Hematopoietic multipotent progenitor cell treated with erythropoietin and hydrocortisone succinate and interleukin-3 and kit ligand, for 8 days (in vitro differentiated cells): ENCODE measurements around the gene RRP1B.
"Not testable (repeated sequence)": the region's sequence is repeated elsewhere in the genome, so short reads cannot be mapped to it uniquely, and the experiment has no call there.

Experiments
- DNase-seq: peaks from one replicate; pipeline ENCODE4 v3.0.0-alpha.2; 2015

Gene RRP1B

DNA sequence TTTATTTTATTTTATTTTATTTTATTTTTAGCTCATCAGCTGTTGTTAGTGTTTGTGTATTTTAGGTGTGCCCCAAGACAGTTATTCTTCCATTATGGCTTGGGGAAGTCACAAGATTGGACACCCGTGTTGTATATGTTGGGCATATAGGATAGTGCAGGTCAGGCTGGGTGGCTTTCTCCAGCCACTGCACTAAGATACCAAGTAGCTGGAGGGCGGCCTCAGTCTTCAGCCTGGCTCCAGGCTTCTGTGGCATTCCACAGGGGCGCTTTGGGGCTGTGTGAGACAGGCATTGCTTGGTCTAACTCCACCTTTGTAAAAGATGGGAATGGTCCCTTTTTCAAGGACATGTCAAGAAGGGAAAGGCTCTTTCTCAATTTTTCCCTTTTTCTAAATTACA is 16.5 kb downstream of the RRP1B start:
- DNase-seq: no peak

- DNase-seq: no peak
These were observed 17.0 kb downstream of the RRP1B start for GRCh38 chr21:43676391-43676790.

DNA sequence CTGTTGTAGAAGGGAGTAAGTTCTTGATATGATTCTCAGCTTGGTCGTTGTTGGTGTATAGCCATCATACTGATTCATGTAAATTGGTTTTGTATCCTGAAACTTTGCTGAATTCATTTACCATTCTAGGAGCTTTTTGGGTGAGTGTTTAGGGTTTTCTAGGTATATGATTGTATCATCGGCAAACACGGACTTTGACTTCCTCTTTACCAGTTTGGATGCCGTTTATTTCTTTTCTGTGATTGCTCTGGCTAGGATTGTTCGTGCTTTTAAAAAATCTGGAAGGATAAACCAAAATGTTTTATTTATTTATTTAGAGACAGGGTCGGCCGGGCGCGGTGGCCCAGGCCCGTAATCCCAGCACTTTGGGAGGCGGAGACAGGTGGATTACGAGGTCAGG is 20.6 kb downstream of the RRP1B start:
- no peak for DNase-seq

DNA sequence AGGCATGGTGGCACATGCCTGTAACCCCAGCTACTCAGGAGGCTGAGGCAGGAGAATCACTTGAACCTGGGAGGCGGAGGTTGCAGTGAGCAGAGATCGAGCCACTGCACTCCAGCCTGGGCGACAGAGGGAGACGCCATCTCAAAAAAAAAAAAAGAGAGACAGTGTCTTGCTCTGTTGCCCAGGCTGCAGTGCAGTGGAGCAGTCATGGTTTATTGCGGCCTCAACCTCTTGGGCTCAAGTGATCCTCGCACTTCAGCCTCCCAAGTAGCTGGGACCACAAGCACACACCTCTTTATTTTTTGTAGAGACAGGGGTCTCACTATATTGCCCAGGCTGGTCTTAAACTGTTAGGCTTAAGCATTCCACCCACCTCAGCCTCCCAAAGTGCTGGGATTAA is 21.1 kb downstream of the RRP1B start:
- not testable (repeated sequence) for DNase-seq

- DNase-seq: no peak
These were observed 22.3 kb downstream of the RRP1B start for GRCh38 chr21:43681650-43682049.

- no peak for DNase-seq
These were observed 25.1 kb downstream of the RRP1B start for GRCh38 chr21:43684424-43684823.

DNA sequence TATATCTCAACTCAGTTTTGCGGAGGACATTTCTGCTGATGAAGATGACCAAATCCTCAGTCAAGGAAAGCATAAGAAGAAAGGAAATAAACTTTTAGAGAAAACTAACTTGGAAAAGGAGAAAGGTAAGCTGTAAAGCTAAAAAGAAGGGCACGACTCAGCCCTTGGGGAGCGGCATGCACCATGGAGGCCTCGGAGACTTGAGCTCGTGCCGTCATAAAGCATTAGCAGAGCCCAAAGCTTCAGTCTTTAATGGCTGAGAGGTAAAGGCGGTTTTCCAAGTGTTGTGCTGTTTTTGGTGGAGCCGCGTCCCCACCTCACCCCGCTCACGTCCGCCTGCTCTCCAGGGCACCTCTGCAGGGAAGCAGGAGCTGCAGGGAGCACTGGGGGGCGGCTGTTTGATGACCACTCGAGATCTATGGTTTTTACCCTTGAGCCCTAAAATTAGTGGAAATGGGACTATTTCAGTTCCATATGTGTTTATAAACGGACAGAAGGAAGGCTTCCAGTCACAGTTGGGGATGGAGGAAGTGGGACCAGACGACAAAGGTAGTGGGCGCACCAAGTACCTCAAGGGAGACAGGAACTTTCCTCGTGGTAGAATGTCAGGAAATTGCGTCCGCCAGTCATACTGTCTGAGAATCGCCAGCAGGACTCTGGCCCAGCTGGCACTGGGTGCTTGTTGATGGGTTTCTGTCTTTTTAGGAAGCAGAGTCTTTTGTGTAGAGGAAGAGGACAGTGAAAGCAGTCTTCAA is 27.6 kb downstream of the RRP1B start:
- DNase-seq: no peak

DNA sequence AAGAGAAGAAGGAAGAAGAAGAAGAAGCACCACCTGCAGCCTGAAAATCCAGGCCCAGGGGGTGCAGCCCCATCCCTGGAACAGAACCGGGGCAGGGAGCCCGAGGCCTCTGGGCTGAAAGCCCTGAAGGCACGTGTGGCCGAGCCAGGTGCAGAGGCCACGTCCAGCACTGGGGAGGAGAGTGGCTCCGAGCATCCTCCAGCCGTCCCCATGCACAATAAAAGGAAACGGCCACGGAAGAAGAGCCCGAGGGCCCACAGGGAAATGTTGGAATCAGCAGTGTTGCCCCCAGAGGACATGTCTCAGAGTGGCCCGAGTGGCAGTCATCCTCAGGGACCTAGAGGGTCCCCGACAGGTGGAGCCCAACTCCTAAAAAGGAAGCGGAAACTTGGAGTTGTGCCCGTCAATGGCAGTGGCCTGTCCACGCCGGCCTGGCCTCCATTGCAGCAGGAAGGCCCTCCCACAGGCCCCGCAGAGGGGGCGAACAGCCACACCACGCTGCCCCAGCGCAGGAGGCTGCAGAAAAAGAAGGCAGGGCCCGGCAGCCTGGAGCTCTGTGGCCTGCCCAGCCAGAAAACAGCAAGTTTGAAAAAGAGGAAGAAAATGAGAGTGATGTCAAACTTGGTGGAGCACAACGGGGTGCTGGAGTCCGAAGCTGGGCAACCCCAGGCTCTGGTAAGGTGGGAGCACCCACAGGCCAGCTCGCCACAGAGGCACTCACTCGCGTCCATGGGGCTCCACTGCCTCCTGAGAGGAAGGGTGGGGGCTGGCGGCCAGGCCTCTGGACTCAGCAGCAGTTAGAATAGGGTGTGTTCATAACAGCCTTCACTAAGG is 28.4 kb downstream of the RRP1B start:
- no peak for DNase-seq

GRCh38 chr21:43688906-43689305 is 29.5 kb downstream of the RRP1B start:
- no peak for DNase-seq

GRCh38 chr21:43689556-43690337 is 30.4 kb downstream of the RRP1B start:
- DNase-seq: no peak

- DNase-seq: no peak
These were observed 31.0 kb downstream of the RRP1B start for GRCh38 chr21:43690346-43690745.

- no peak for DNase-seq
These were observed 31.9 kb downstream of the RRP1B start for GRCh38 chr21:43691086-43691795.

GRCh38 chr21:43691801-43692200 is 32.4 kb downstream of the RRP1B start:
- no peak for DNase-seq

DNA sequence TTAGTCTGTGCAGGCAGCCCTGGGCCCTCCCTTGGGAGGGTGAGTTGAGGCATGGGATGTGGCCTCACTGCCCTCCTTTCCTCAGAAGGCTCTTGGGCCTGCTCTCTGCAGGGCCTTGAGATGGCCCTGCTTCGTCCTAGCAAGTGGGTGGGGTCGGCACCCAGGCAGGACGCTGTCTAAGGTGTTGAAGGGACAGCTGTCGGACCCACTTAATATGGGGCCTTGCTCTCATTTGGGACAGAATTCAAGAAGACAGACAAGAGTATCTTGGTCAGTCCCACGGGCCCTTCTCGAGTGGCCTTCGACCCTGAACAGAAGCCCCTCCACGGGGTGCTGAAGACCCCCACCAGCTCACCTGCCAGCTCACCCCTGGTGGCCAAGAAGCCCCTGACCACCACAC is 33.6 kb downstream of the RRP1B start:
- DNase-seq: no peak

- no peak for DNase-seq
These were observed 34.6 kb downstream of the RRP1B start for GRCh38 chr21:43693981-43694380.

DNA sequence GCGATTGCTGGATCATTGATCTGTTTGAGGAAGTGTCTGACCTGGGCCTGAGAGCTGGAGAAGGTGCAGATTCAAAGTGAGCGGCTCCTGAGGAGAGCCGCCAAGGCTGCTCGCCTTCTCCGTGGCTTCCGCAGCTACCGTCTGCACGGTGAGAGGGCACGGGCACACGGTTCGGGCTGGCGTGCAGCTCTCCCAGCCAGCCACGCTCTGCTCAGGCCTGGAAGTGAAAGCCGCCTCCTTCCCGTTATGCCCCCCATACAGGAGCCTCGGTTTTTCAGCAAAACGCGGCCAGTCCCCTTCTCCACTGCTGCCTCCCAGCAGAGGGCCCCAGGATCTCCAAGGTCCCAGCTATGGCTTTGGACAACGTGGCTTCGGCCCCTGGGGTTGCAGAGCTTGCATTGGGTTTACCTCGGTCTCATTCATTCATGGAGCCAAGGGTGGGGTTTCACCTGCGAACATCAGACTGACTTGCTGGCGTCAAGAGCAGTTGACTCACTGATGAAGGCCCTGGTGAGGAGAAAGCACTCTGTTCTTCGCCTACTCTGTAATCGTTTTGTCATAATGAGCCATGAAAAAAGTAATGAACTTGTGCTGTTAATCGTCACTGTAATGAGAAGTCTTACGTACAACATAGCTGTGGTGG is 35.2 kb downstream of the RRP1B start:
- DNase-seq: no peak

GRCh38 chr21:43696214-43696613 is 36.9 kb downstream of the RRP1B start:
- DNase-seq: no peak

- no peak for DNase-seq
These were observed 38.6 kb downstream of the RRP1B start for GRCh38 chr21:43697758-43698643.

- not testable (repeated sequence) for DNase-seq
These were observed 40.1 kb downstream of the RRP1B start for GRCh38 chr21:43699492-43699777.

GRCh38 chr21:43699933-43700599 is 40.7 kb downstream of the RRP1B start:
- no peak for DNase-seq
